ENCODE measurements around the gene TRIM33. TPM values are rescaled to one million over a fixed set of nuclear protein-coding genes. Genes with fewer than 3 reads are reported as not detected.

The TRIM33 gene
- total RNA-seq, 1 experiment from 2014 or later: 41.2 TPM

- Histone ChIP-seq H3K9ac (ENCODE audit: low read length) (no peak overlapping the region), H3K27me3 (ENCODE audit: insufficient read depth, low read length) (no peaks in the 10 kb centered on the region), H3K4me2 (ENCODE audit: low read length) (no peak overlapping the region), H3K27ac (ENCODE audit: low read depth, low read length) (no peak overlapping the region), H3K79me2 (ENCODE audit: insufficient read depth, low read length) (no peaks in the 10 kb centered on the region), H3K4me1 (ENCODE audit: control insufficient read depth in 1 of 2, insufficient read depth in 2 of 2, low read length in 2 of 2) (peaks cover 0 to 11% of the 10 kb centered on the region in 2 experiments; a peak in 1 of 4 replicates), H3K4me3 (replicated peaks in 1 of 2; ENCODE audit: low read depth in 1 of 2, low read length in 2 of 2) (no peak overlapping the region), H2AFZ (ENCODE audit: low read depth, low read length, poor library complexity, severe bottlenecking) (no peak overlapping the region), H4K20me1 (ENCODE audit: insufficient read depth) (no peaks in the 10 kb centered on the region), H3K9me3 (ENCODE audit: control insufficient read depth in 1 of 2, insufficient read depth in 1 of 2, low read depth in 1 of 2, low read length in 2 of 2) (no peaks in the 10 kb centered on the region), H3K36me3 (ENCODE audit: control insufficient read depth in 1 of 2, insufficient read depth in 2 of 2, low read length in 2 of 2) (no peaks in the 10 kb centered on the region), H3K9me2 (ENCODE audit: insufficient read depth) (no peaks in the 10 kb centered on the region)
- intact Hi-C loops (cut with micrococcal nuclease): loop anchor here (5.0 kb wide), 1 partner anchor 413 kb away; the partner anchor contains the start of gene CSDE1
- no TSS peak for BruUV-seq (replicated peaks)
- no peak for TF ChIP-seq ZFX (IDR thresholded peaks at IDR 0.05)
- ChIA-PET RAD21 (ENCODE audit: low non-redundant PET in 1 of 2, low total read pairs in 2 of 2, uncharacterized antibody in 2 of 2, unreplicated experiment in 2 of 2) (no interaction called here), CTCF (no interaction called here), POLR2A (no interaction called here)
- ATAC-seq (no peak), DNase-seq (ENCODE audit: low read depth, low spot score) (no peak)
These were observed 166.3 kb downstream of the TRIM33 start for GRCh38 chr1:114344656-114345055.

Other genes starting within 250 kb of the TRIM33 start
- gene BCAS2, start 70.4 kb upstream of the TRIM33 start, total RNA-seq (2021; ENCODE audit: unreplicated experiment): 45.2 TPM
- gene DENND2C, start 158.8 kb upstream of the TRIM33 start, total RNA-seq (2021; ENCODE audit: unreplicated experiment): 3.6 TPM
- not detected for gene AMPD1, start 184.3 kb upstream of the TRIM33 start, total RNA-seq (2021; ENCODE audit: unreplicated experiment)
- gene NRAS, start 205.6 kb upstream of the TRIM33 start, total RNA-seq (2021; ENCODE audit: unreplicated experiment): 48.0 TPM
- 515 TPM for gene CSDE1, start 246.8 kb upstream of the TRIM33 start, total RNA-seq (2021; ENCODE audit: unreplicated experiment)